Stimulated activated CD4-positive, alpha-beta T cell treated with anti-CD3 and anti-CD28 coated beads, Interleukin-12 subunit alpha, Interleukin-12 subunit beta, amount 100 ng/mL, for 24 hours (primary cell): ENCODE results near the gene YTHDF2.

Source experiments
- DNase-seq, 2 experiments: peaks; one replicate each; pipeline ENCODE4 v3.0.0-alpha.2; 2020; ENCODE audit warnings: low read depth in 2 of 2

Gene YTHDF2

GRCh38 chr1:28801461-28801860, 64.7 kb downstream of the YTHDF2 start:
- DNase-seq: no peak

GRCh38 chr1:28803051-28803450, 66.3 kb downstream of the YTHDF2 start:
- DNase-seq: no peak

GRCh38 chr1:28803662-28804061, 66.9 kb downstream of the YTHDF2 start:
- no peak for DNase-seq

GRCh38 chr1:28804071-28804470, 67.3 kb downstream of the YTHDF2 start:
- DNase-seq: no peak

GRCh38 chr1:28807046-28807445, 70.3 kb downstream of the YTHDF2 start:
- no peak for DNase-seq

- no peak for DNase-seq
Observed at GRCh38 chr1:28807986-28808385, 71.2 kb downstream of the YTHDF2 start.

GRCh38 chr1:28811369-28811765, 74.6 kb downstream of the YTHDF2 start:
- no peak for DNase-seq

GRCh38 chr1:28811766-28812668, 75.3 kb downstream of the YTHDF2 start, which contains the start of gene OPRD1:
TSS of gene OPRD1 (plus strand) at chr1:28812170. CDS start at chr1:28812384, 214 bp downstream.
- DNase-seq: no peak

- no peak for DNase-seq
Observed at GRCh38 chr1:28812669-28813468, 76.1 kb downstream of the YTHDF2 start.

GRCh38 chr1:28813931-28814465, 77.3 kb downstream of the YTHDF2 start:
- no peak for DNase-seq

- no peak for DNase-seq
Observed at GRCh38 chr1:28815533-28816185, 78.9 kb downstream of the YTHDF2 start.

GRCh38 chr1:28817133-28817532, 80.4 kb downstream of the YTHDF2 start:
- no peak for DNase-seq

- no peak for DNase-seq
Observed at GRCh38 chr1:28819020-28819419, 82.3 kb downstream of the YTHDF2 start.
